Body of pancreas (tissue), 4 donors: Measurements from ENCODE around the gene MRPL34. TPM values are rescaled to one million over a fixed set of nuclear protein-coding genes. Genes with fewer than 3 reads are reported as not detected.
A peak's percentile ranks its signal among the peaks of the same experiment; 100 is the strongest.

Experiments used
- ATAC-seq: fragments of 150-250 bp; one replicate; pipeline ENCODE4 v1.9.1; 2016
- DNase-seq, 4 donors: peaks; one replicate each; pipeline ENCODE4 v3.0.0-alpha.2; 2019
- H3K27ac ChIP-seq, 4 donors: fragments of 200-600 bp; sonication (generic); 1 replicate in 3 of 4; 2 replicates in 1 of 4; pipeline versions ENCODE4 v1.5.1 to v1.6.1; 2016 to 2019; ENCODE audit warnings: mild to moderate bottlenecking in 1 of 4, mixed read lengths in 1 of 4, moderate library complexity in 1 of 4
- H3K27me3 ChIP-seq, 2 donors: fragments of 200-600 bp; sonication (generic); one replicate each; pipeline ENCODE4 v1.6.0; 2016; ENCODE audit warnings: mild to moderate bottlenecking in 1 of 2
- H3K36me3 ChIP-seq, 2 donors: fragments of 200-600 bp; sonication (generic); replicated peaks in 1 of 2; 2 replicates each; pipeline ENCODE4 v1.5.1; 2016; ENCODE audit warnings: low read depth in 2 of 2; ENCODE audit not compliant: insufficient read depth in 1 of 2
- H3K4me1 ChIP-seq: fragments of 200-600 bp; sonication (generic); one replicate; pipeline ENCODE4 v1.6.0; 2016
- H3K4me3 ChIP-seq, 2 donors: fragments of 200-600 bp; sonication (generic); 1 replicate in 1 of 2; 2 replicates in 1 of 2; pipeline ENCODE4 v1.5.1; 2016 to 2019
- H3K9me3 ChIP-seq, 3 donors: fragments of 200-600 bp; sonication (generic); 1 replicate in 2 of 3; 2 replicates in 1 of 3; pipeline ENCODE4 v1.5.1; 2016
- POLR2A ChIP-seq, 3 donors: fragments of 450-650 bp; IDR thresholded peaks; one replicate each; pipeline ENCODE4 v1.6.1; 2016; ENCODE audit warnings: antibody characterized with exemption in 3 of 3, mild to moderate bottlenecking in 2 of 3
- WGBS, 2 donors: methylation state at CpG; one replicate each; pipeline ENCODE4 v1.1.5; 2017; 5-methylcytosine and 5-hydroxymethylcytosine counted together
- intact Hi-C: fragments of 100-400 bp; cut with DNase I; formaldehyde crosslinking; loops from one replicate; pipeline ENCODE4 v1.15.1; 2023
- total RNA-seq, 2 donors: library from RNA; depleted of rRNA; stranded (reverse); fragments of >200 nt; gene quantifications; one replicate each; pipeline ENCODE4 v1.1.0, GENCODE V29; 2016
- TF ChIP-seq, protein P1 (sequence below), 7 experiments: fragments of 450-650 bp in 4 of 7; fragments of 200-600 bp in 3 of 7; sonication (generic) in 3 of 7; IDR thresholded peaks; one replicate each; pipeline ENCODE4 v1.5.1; 2016 to 2019; ENCODE audit warnings: antibody characterized with exemption in 7 of 7

MRPL34 gene
- total RNA-seq, 2 donors from 2014 or later: 47.7 to 152 TPM

DNA sequence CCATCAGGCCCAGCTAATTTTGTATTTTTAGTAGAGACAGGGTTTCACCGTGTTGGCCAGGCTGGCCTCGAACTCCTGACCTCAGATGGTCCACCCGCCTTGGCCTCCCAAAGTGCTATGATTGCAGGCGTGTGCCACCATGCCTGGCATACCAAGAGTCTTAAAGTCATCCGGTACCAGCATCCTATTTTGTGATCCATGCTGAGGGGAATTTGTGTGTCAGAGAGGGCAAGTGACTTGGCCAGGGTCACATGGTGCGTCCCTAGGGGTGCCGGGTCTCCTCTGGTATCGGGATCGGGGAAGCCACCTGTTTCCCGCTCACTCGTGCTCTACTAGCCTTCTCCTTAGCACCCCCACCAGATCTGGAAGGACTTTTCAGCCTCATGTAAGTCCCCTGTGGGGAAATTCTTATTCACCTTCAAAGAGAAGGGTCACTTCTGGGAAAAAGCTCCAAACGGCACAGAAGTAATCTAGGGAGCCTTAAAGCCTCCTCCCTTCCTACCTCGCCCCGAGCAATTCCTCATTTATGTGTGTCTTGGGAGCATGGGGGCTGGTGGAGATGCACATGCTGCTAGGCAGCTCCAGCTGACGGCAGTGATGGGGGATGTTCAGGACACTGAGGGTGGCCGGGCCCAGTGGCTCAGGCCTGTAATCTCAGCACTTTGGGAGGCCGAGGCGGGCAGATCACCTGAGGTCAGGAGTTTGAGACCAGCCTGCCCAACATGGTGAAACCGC lies 30.1 kb upstream of the MRPL34 start:
- Histone ChIP-seq H3K4me3 (no peak overlapping the region), H3K4me1 (no peaks in the 10 kb centered on the region), H3K36me3 (peaks cover 0 to 26% of the 10 kb centered on the region in 2 donors), H3K9me3 (no peaks in the 10 kb centered on the region), H3K27ac (no peak overlapping the region), H3K27me3 (no peaks in the 10 kb centered on the region)
- ATAC-seq (no peak), DNase-seq (no peak)
- WGBS, 2 donors: 89 to 96% methylated on average over 12 to 19 of the region's 19 CpGs
- TF ChIP-seq POLR2A (IDR thresholded peaks at IDR 0.05): no peak
- TF ChIP-seq, protein P1, sequence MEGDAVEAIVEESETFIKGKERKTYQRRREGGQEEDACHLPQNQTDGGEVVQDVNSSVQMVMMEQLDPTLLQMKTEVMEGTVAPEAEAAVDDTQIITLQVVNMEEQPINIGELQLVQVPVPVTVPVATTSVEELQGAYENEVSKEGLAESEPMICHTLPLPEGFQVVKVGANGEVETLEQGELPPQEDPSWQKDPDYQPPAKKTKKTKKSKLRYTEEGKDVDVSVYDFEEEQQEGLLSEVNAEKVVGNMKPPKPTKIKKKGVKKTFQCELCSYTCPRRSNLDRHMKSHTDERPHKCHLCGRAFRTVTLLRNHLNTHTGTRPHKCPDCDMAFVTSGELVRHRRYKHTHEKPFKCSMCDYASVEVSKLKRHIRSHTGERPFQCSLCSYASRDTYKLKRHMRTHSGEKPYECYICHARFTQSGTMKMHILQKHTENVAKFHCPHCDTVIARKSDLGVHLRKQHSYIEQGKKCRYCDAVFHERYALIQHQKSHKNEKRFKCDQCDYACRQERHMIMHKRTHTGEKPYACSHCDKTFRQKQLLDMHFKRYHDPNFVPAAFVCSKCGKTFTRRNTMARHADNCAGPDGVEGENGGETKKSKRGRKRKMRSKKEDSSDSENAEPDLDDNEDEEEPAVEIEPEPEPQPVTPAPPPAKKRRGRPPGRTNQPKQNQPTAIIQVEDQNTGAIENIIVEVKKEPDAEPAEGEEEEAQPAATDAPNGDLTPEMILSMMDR (IDR thresholded peaks at IDR 0.05): no peak
- intact Hi-C loops: no loop called here

DNA sequence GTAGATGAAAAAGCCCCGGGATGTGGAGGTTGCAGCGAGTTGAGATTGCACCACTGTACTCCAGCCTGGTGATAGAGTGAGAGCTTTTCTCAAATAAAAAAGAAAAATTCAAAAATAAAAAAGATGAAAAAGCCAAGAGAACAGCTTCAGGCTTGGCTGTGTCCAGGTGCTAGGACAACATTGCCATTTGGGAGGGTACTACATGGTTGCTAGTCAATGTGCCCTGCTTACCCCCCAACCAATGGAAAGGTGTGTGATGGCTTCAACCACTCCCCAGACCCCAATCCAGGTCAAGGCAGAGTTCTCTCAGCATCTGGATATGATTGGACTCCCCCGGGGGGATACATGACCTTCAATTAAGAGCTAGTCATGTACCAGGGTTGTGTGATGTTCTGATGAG lies 26.2 kb upstream of the MRPL34 start:
- peaks cover 0 to 10% of the 10 kb centered on the region in 2 donors for H3K27me3 ChIP-seq
- peaks cover 0 to 14% of the 10 kb centered on the region in 2 donors for H3K36me3 ChIP-seq
- H3K4me3 ChIP-seq: no peak overlapping the region
- no peaks in the 10 kb centered on the region for H3K9me3 ChIP-seq
- H3K4me1 ChIP-seq: peaks cover 17% of the 10 kb centered on the region
- ATAC-seq: no peak
- DNase-seq: no peak
- intact Hi-C loops: no loop called here
- TF ChIP-seq POLR2A (IDR thresholded peaks at IDR 0.05): no peak
- TF ChIP-seq, protein P1 (IDR thresholded peaks at IDR 0.05): no peak
- WGBS, 2 donors: 67 to 73% methylated on average over 3 of the region's 3 CpGs
- no peak overlapping the region for H3K27ac ChIP-seq

DNA sequence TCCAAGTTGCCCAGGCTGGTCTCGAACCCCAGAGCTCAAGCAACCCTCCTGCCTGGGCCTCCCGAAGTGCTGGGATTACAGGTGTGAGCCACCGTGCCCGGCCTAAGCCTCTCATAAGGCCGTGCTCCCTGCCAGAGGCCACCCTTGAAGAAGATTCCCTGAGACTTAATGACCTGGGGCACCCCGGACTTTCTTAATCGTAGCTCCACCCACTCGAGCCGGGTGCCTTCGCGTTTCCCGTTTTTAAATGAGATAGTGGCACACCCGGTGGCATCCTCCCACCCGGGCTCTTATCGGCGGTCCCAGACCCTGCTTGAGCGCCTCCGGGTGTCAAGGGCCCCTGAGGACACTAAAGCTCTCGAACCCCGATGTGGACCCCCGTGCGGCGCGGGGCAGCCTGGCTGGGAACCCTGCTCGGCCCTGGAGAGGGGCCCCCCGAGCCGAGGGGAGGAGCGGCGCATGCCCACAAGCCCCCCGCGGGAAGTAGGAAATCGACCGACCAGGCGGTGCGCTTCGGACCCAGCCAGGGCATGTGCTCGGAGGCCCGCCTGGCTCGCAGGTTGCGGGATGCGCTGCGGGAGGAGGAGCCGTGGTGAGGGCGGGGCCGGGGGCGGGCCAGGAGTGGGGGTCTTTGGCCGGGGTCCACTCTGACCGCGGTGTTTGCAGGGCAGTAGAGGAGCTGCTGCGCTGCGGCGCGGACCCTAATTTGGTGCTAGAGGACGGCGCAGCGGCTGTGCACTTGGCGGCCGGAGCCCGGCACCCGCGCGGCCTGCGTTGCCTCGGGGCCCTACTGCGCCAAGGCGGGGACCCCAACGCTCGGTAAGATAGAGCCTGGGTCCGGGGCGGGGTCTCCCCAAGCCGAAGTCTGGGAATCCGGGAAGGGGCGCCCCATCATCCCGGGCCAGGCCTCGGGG lies 24.0 kb upstream of the MRPL34 start, which contains the start of gene ANKLE1:
TSS of gene ANKLE1 (plus strand) at position 511 of the 914 bp plus-strand sequence. CDS start at position 531, 20 bp downstream.
- TF ChIP-seq, protein P1 (IDR thresholded peaks at IDR 0.05): no peak
- TF ChIP-seq POLR2A (IDR thresholded peaks at IDR 0.05): no peak
- intact Hi-C loops: loop anchor here (5.0 kb wide), 2 partner anchors 79 to 214 kb away; no protein-coding TSS in a partner anchor
- no peaks in the 10 kb centered on the region for H3K9me3 ChIP-seq
- no peak within 1 kb of the TSS for H3K4me3 ChIP-seq
- no peak within 1 kb of the TSS for H3K27ac ChIP-seq
- 9 to 17% methylated on average over 25 to 75 of the region's 75 CpGs for WGBS, 2 donors
- no peak for DNase-seq
- peaks cover 0 to 10% of the 10 kb centered on the region in 2 donors for H3K27me3 ChIP-seq
- peaks cover 17% of the 10 kb centered on the region for H3K4me1 ChIP-seq
- ATAC-seq: no peak
- peaks cover 0 to 3% of the 10 kb centered on the region in 2 donors for H3K36me3 ChIP-seq

DNA sequence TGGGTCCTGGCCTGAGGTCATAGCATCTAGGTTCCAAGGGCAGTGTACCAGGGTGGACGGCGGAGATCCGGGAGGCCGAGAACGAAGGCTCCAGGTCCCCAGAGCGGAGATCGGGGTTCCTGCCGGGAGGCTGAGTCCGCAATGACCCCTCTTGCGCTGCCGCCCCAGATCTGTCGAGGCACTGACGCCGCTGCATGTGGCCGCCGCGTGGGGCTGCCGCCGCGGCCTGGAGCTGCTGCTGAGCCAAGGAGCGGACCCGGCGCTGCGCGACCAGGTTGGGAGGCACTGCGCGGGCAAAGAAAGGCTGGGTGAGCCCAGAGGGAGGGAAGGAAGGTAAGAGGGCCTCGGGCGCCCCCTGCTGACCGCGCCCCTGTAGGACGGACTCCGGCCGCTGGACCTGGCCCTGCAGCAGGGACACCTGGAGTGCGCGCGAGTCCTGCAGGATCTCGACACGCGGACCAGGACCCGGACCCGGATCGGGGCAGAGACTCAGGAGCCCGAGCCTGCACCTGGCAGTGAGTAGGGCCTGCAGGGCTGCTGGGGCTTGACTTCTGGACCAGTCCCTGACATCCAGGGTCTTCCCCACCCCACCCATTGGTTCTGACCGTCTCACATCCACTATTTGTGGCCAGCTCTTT lies 23.1 kb upstream of the MRPL34 start:
- peak; percentile 89 to 93 (median 90) for DNase-seq
- H3K27ac ChIP-seq: no peak overlapping the region
- intact Hi-C loops: loop anchor here (5.0 kb wide), 2 partner anchors 80 to 215 kb away; no protein-coding TSS in a partner anchor
- H3K36me3 ChIP-seq: no peaks in the 10 kb centered on the region
- H3K4me3 ChIP-seq: no peak overlapping the region
- WGBS, 2 donors: 3 to 67% methylated on average over 1 to 44 of the region's 45 CpGs
- H3K4me1 ChIP-seq: peaks cover 17% of the 10 kb centered on the region
- peak; percentile 99 for ATAC-seq
- peaks cover 0 to 10% of the 10 kb centered on the region in 2 donors for H3K27me3 ChIP-seq
- no peaks in the 10 kb centered on the region for H3K9me3 ChIP-seq
- TF ChIP-seq, protein P1 (IDR thresholded peaks at IDR 0.05): peak; percentile 92 to 96 (median 94)
- TF ChIP-seq POLR2A (IDR thresholded peaks at IDR 0.05): no peak
